Osteocyte (in vitro differentiated cells): Measurements from ENCODE around the gene OR11H7. TPM values are rescaled to one million over a fixed set of nuclear protein-coding genes. Genes with fewer than 3 reads are reported as not detected.
"Not testable (repeated sequence)": the region's sequence is repeated elsewhere in the genome, so short reads cannot be mapped to it uniquely, and the experiment has no call there.

Experiments
- DNase-seq: peaks from one replicate; pipeline ENCODE4 v3.0.0; 2021; ENCODE audit warnings: mixed read lengths; ENCODE audit not compliant: unreplicated experiment; ENCODE audit errors: extremely low spot score
- H3K27ac Mint-ChIP-seq: one replicate; pipeline ENCODE4 v1.8.0; 2021; ENCODE audit warnings: mild to moderate bottlenecking, mixed read lengths; ENCODE audit not compliant: unreplicated experiment
- H3K27me3 Mint-ChIP-seq: one replicate; pipeline ENCODE4 v1.8.0; 2021; ENCODE audit warnings: mixed read lengths; ENCODE audit not compliant: unreplicated experiment
- H3K36me3 Mint-ChIP-seq: one replicate; pipeline ENCODE4 v1.8.0; 2021; ENCODE audit warnings: mixed read lengths; ENCODE audit not compliant: unreplicated experiment
- H3K4me1 Mint-ChIP-seq: one replicate; pipeline ENCODE4 v1.8.0; 2021; ENCODE audit warnings: mixed read lengths; ENCODE audit not compliant: unreplicated experiment
- H3K4me3 Mint-ChIP-seq: one replicate; pipeline ENCODE4 v1.8.0; 2021; ENCODE audit warnings: mild to moderate bottlenecking, moderate library complexity, mixed read lengths; ENCODE audit not compliant: unreplicated experiment
- H3K9me3 Mint-ChIP-seq: one replicate; pipeline ENCODE4 v1.8.0; 2021; ENCODE audit warnings: mixed read lengths; ENCODE audit not compliant: unreplicated experiment
- CTCF ChIP-seq: fragments of 200-600 bp; sonication (generic); IDR thresholded peaks from 2 replicates; pipeline ENCODE4 v1.5.0; 2021; ENCODE audit warnings: antibody characterized with exemption, mild to moderate bottlenecking, moderate library complexity
- total RNA-seq: library from RNA; stranded (reverse); gene quantifications from 2 replicates; pipeline ENCODE4 v1.2.1, GENCODE V29; 2021

Gene OR11H7
- total RNA-seq, 1 donor from 2014 or later, result not detected

- no peak for DNase-seq
- H3K27me3 Mint-ChIP-seq, result no peaks in the 10 kb centered on the region
- H3K4me3 Mint-ChIP-seq, result no peak overlapping the region
- TF ChIP-seq CTCF, result no peak
- H3K9me3 Mint-ChIP-seq, result peaks cover 32% of the 10 kb centered on the region
- H3K36me3 Mint-ChIP-seq, result no peaks in the 10 kb centered on the region
- H3K27ac Mint-ChIP-seq, result no peak overlapping the region
- no peaks in the 10 kb centered on the region for H3K4me1 Mint-ChIP-seq
Observed at GRCh38 chr14:20198991-20199390, 29.8 kb upstream of the OR11H7 start.

GRCh38 chr14:20204721-20205120 lies 24.1 kb upstream of the OR11H7 start:
- Mint-ChIP-seq H3K4me3 (no peak overlapping the region), H3K27me3 (no peaks in the 10 kb centered on the region), H3K36me3 (no peaks in the 10 kb centered on the region), H3K9me3 (peaks cover 31% of the 10 kb centered on the region), H3K27ac (no peak overlapping the region), H3K4me1 (no peaks in the 10 kb centered on the region)
- TF ChIP-seq CTCF, result no peak
- no peak for DNase-seq

GRCh38 chr14:20209595-20209994 lies 19.2 kb upstream of the OR11H7 start:
- Mint-ChIP-seq H3K9me3 (peaks cover 40% of the 10 kb centered on the region), H3K4me1 (no peaks in the 10 kb centered on the region), H3K36me3 (no peaks in the 10 kb centered on the region), H3K4me3 (no peak overlapping the region), H3K27ac (no peak overlapping the region), H3K27me3 (no peaks in the 10 kb centered on the region)
- DNase-seq, result no peak
- no peak for TF ChIP-seq CTCF

GRCh38 chr14:20212406-20212805 lies 16.4 kb upstream of the OR11H7 start:
- DNase-seq, H3K27ac Mint-ChIP-seq, H3K36me3 Mint-ChIP-seq, H3K4me3 Mint-ChIP-seq, H3K27me3 Mint-ChIP-seq, H3K4me1 Mint-ChIP-seq: not testable (repeated sequence)
- peaks cover 49% of the 10 kb centered on the region for H3K9me3 Mint-ChIP-seq

GRCh38 chr14:20215196-20215595 lies 13.6 kb upstream of the OR11H7 start:
- peaks cover 30% of the 10 kb centered on the region for H3K9me3 Mint-ChIP-seq
- H3K27ac Mint-ChIP-seq, result no peak overlapping the region

More at GRCh38 chr14:20215196-20215595, 13.6 kb upstream of the OR11H7 start:
- Mint-ChIP-seq H3K27me3 (no peaks in the 10 kb centered on the region), H3K36me3 (no peaks in the 10 kb centered on the region), H3K4me3 (no peak overlapping the region), H3K4me1 (no peaks in the 10 kb centered on the region)
- DNase-seq, result no peak
- TF ChIP-seq CTCF, result no peak
